SK-N-SH treated with all-trans-retinoic acid at 6 μM for 48 hours (cell line): ENCODE measurements around the gene CMIP.

Experiments
- PPARA ChIP-seq: fragments of 250-450 bp; sonication (Bioruptor Pico); IDR thresholded peaks from 2 replicates; pipeline ENCODE4 v1.5.0; 2020; ENCODE audit warnings: mild to moderate bottlenecking, borderline replicate concordance
- RARB ChIP-seq: fragments of 250-450 bp; sonication (Bioruptor Pico); IDR thresholded peaks from 2 replicates; pipeline ENCODE4 v1.8.0; 2021; ENCODE audit warnings: mild to moderate bottlenecking, moderate library complexity
- TOX ChIP-seq: fragments of 250-450 bp; sonication (Bioruptor Pico); IDR thresholded peaks from 2 replicates; pipeline ENCODE4 v1.8.0; 2021; ENCODE audit warnings: mild to moderate bottlenecking, moderate library complexity, borderline replicate concordance
- ZNF565 ChIP-seq: fragments of 450-650 bp; formaldehyde crosslinking; conservative IDR thresholded peaks from 2 replicates; pipeline ENCODE4 v1.5.0; 2020; ENCODE audit warnings: low read depth, mild to moderate bottlenecking, moderate library complexity
- ZNF8 ChIP-seq: fragments of 450-650 bp; formaldehyde crosslinking; IDR thresholded peaks from 2 replicates; pipeline ENCODE4 v1.5.0; 2020; ENCODE audit warnings: mild to moderate bottlenecking, moderate library complexity
- TF ChIP-seq, protein P1 (sequence below): fragments of 250-450 bp; sonication (Bioruptor Pico); IDR thresholded peaks from 2 replicates; pipeline ENCODE4 v1.8.0; 2020; ENCODE audit warnings: mild to moderate bottlenecking, moderate library complexity, borderline replicate concordance

DNA sequence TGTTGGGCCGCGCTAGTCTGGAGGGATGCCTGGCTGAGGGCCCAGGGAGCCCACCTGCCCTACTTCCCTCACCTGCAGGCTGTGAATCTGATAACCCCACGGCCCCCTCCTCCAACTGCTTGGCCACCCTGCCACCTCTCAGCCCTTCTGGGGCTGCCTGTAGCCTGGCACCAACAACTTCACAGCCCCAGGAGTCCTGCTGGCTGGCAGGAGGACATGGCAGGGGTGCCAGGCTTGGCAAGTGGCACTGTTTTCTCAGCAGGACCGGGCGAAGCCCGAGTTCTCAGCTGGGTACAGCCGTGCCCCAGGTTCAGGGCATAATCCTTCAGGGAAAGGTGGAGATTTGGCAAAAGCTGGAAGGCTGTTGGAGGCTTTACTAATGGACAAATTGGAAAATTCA lies 129.6 kb downstream of the CMIP start:
- no peak for TF ChIP-seq PPARA
- no peak for TF ChIP-seq ZNF8 (CRISPR knock-in tag)
- TF ChIP-seq RARB (CRISPR knock-in tag) = no peak
- TF ChIP-seq, protein P1, sequence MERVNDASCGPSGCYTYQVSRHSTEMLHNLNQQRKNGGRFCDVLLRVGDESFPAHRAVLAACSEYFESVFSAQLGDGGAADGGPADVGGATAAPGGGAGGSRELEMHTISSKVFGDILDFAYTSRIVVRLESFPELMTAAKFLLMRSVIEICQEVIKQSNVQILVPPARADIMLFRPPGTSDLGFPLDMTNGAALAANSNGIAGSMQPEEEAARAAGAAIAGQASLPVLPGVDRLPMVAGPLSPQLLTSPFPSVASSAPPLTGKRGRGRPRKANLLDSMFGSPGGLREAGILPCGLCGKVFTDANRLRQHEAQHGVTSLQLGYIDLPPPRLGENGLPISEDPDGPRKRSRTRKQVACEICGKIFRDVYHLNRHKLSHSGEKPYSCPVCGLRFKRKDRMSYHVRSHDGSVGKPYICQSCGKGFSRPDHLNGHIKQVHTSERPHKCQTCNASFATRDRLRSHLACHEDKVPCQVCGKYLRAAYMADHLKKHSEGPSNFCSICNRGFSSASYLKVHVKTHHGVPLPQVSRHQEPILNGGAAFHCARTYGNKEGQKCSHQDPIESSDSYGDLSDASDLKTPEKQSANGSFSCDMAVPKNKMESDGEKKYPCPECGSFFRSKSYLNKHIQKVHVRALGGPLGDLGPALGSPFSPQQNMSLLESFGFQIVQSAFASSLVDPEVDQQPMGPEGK (CRISPR knock-in tag) = no peak
- TF ChIP-seq TOX (CRISPR knock-in tag) = no peak
- no peak for TF ChIP-seq ZNF565 (CRISPR knock-in tag)
